Prostate gland (tissue), 2 donors: ENCODE measurements around the gene MAD1L1.

ENCODE experiments used
- POLR2A ChIP-seq: fragments of 450-650 bp; IDR thresholded peaks from one replicate; pipeline ENCODE4 v1.6.1; 2016; ENCODE audit warnings: antibody characterized with exemption, mild to moderate bottlenecking
- POLR2AphosphoS5 ChIP-seq: sonication (generic); formaldehyde crosslinking; IDR thresholded peaks from one replicate; pipeline ENCODE4 v1.6.1; 2017; ENCODE audit warnings: antibody characterized with exemption
- TF ChIP-seq, protein P1 (sequence below), 4 experiments: fragments of 200-600 bp in 2 of 4; fragments of 450-650 bp in 2 of 4; sonication (generic) in 2 of 4; IDR thresholded peaks; 1 replicate in 3 of 4; 2 replicates in 1 of 4; pipeline ENCODE4 v1.5.1; 2016 to 2019; ENCODE audit warnings: antibody characterized with exemption in 4 of 4, mild to moderate bottlenecking in 2 of 4, moderate library complexity in 2 of 4

DNA sequence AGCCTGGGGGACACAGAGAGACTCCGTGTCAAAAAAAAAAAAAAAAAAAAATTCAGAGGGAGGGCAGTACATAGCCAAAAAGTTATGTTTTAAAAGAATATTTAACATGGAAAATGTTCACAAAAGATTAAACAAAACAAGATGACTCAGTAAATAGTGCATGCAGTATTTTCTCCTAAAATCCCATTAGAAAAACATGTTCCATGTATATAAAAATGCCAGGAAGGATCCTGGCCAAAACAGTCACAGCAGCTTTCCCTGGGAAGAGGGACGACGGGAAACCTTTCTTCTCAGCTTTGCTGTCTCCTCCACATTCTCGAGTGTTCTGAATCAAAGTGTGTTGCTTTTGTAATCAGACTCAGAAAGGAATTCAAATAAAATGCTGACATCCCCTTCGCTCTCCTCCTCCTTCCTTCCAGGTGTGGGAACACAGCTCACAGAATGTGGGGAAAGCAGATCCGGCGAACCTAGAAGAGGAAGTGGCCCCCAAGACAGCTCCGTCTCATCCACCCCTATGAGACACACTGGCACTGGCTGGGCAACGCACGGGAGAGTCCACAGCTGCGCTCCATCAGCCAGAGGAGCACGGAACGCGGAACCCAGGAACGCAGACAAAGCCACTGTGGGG lies 139.4 kb downstream of the MAD1L1 start:
- TF ChIP-seq, protein P1, sequence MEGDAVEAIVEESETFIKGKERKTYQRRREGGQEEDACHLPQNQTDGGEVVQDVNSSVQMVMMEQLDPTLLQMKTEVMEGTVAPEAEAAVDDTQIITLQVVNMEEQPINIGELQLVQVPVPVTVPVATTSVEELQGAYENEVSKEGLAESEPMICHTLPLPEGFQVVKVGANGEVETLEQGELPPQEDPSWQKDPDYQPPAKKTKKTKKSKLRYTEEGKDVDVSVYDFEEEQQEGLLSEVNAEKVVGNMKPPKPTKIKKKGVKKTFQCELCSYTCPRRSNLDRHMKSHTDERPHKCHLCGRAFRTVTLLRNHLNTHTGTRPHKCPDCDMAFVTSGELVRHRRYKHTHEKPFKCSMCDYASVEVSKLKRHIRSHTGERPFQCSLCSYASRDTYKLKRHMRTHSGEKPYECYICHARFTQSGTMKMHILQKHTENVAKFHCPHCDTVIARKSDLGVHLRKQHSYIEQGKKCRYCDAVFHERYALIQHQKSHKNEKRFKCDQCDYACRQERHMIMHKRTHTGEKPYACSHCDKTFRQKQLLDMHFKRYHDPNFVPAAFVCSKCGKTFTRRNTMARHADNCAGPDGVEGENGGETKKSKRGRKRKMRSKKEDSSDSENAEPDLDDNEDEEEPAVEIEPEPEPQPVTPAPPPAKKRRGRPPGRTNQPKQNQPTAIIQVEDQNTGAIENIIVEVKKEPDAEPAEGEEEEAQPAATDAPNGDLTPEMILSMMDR (IDR thresholded peaks at IDR 0.05), result no peak
- TF ChIP-seq POLR2AphosphoS5 (no peak), POLR2A (no peak)
